ENCODE results near the gene UBB. TPM values are rescaled to one million over a fixed set of nuclear protein-coding genes. Genes with fewer than 3 reads are reported as not detected.

The UBB gene
- total RNA-seq, 1 experiment from 2014 or later, result 2,378 TPM

- Histone ChIP-seq H4K20me1 (ENCODE audit: insufficient read depth) (peaks cover 4% of the 10 kb centered on the region; the same call in 1 of the 2 replicates), H3K9me2 (ENCODE audit: insufficient read depth) (no peaks in the 10 kb centered on the region), H3K27me3 (ENCODE audit: insufficient read depth, low read length) (no peaks in the 10 kb centered on the region), H3K27ac (ENCODE audit: low read depth, low read length) (no peak overlapping the region), H3K79me2 (ENCODE audit: insufficient read depth, low read length) (peaks cover 39% of the 10 kb centered on the region), H3K9ac (ENCODE audit: low read length) (no peak overlapping the region), H3K9me3 (ENCODE audit: control insufficient read depth in 1 of 2, insufficient read depth in 1 of 2, low read depth in 1 of 2, low read length in 2 of 2) (no peaks in the 10 kb centered on the region), H3K4me2 (ENCODE audit: low read length) (no peak overlapping the region), H3K36me3 (ENCODE audit: control insufficient read depth in 1 of 2, insufficient read depth in 2 of 2, low read length in 2 of 2) (peaks cover 13 to 19% of the 10 kb centered on the region in 2 experiments; a peak in 3 of 4 replicates), H3K4me1 (ENCODE audit: control insufficient read depth in 1 of 2, insufficient read depth in 2 of 2, low read length in 2 of 2) (peaks cover 9 to 14% of the 10 kb centered on the region in 2 experiments), H3K4me3 (replicated peaks in 1 of 2; ENCODE audit: low read depth in 1 of 2, low read length in 2 of 2) (no peak overlapping the region), H2AFZ (ENCODE audit: low read depth, low read length, poor library complexity, severe bottlenecking) (no peak overlapping the region)
- DNase-seq (ENCODE audit: low read depth, low spot score) (no peak), ATAC-seq (no peak)
- RAD21 ChIA-PET (ENCODE audit: low non-redundant PET in 1 of 2, low total read pairs in 2 of 2, uncharacterized antibody in 2 of 2, unreplicated experiment in 2 of 2), result no interaction called here
- POLR2A ChIA-PET, result no interaction called here
- TF ChIP-seq ELF1 (IDR thresholded peaks at IDR 0.05; ENCODE audit: borderline replicate concordance, low read depth) (no peak), RAD21 (IDR thresholded peaks at IDR 0.05; ENCODE audit: low read depth) (no peak), SRF (IDR thresholded peaks at IDR 0.05; ENCODE audit: low read depth) (no peak), EZH2phosphoT487 (IDR thresholded peaks at IDR 0.05; ENCODE audit: borderline replicate concordance) (no peak)
- TF ChIP-seq, protein P1, sequence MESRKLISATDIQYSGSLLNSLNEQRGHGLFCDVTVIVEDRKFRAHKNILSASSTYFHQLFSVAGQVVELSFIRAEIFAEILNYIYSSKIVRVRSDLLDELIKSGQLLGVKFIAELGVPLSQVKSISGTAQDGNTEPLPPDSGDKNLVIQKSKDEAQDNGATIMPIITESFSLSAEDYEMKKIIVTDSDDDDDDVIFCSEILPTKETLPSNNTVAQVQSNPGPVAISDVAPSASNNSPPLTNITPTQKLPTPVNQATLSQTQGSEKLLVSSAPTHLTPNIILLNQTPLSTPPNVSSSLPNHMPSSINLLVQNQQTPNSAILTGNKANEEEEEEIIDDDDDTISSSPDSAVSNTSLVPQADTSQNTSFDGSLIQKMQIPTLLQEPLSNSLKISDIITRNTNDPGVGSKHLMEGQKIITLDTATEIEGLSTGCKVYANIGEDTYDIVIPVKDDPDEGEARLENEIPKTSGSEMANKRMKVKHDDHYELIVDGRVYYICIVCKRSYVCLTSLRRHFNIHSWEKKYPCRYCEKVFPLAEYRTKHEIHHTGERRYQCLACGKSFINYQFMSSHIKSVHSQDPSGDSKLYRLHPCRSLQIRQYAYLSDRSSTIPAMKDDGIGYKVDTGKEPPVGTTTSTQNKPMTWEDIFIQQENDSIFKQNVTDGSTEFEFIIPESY (IDR thresholded peaks at IDR 0.05; ENCODE audit: extremely low read depth, insufficient replicate concordance, low read length), result no peak
- TF ChIP-seq, protein P2, sequence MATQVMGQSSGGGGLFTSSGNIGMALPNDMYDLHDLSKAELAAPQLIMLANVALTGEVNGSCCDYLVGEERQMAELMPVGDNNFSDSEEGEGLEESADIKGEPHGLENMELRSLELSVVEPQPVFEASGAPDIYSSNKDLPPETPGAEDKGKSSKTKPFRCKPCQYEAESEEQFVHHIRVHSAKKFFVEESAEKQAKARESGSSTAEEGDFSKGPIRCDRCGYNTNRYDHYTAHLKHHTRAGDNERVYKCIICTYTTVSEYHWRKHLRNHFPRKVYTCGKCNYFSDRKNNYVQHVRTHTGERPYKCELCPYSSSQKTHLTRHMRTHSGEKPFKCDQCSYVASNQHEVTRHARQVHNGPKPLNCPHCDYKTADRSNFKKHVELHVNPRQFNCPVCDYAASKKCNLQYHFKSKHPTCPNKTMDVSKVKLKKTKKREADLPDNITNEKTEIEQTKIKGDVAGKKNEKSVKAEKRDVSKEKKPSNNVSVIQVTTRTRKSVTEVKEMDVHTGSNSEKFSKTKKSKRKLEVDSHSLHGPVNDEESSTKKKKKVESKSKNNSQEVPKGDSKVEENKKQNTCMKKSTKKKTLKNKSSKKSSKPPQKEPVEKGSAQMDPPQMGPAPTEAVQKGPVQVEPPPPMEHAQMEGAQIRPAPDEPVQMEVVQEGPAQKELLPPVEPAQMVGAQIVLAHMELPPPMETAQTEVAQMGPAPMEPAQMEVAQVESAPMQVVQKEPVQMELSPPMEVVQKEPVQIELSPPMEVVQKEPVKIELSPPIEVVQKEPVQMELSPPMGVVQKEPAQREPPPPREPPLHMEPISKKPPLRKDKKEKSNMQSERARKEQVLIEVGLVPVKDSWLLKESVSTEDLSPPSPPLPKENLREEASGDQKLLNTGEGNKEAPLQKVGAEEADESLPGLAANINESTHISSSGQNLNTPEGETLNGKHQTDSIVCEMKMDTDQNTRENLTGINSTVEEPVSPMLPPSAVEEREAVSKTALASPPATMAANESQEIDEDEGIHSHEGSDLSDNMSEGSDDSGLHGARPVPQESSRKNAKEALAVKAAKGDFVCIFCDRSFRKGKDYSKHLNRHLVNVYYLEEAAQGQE (IDR thresholded peaks at IDR 0.05; ENCODE audit: low read depth), result no peak
- CTCF ChIA-PET, result no interaction called here
- intact Hi-C loops (cut with micrococcal nuclease), result no loop called here
- no TSS peak for BruUV-seq (replicated peaks)
Observed at GRCh38 chr17:16348586-16348985, 32.3 kb upstream of the UBB start.
